ENCODE data around the gene OGDH. TPM values are rescaled to one million over a fixed set of nuclear protein-coding genes. Genes with fewer than 3 reads are reported as not detected.

OGDH gene
- total and polyA plus RNA-seq, 10 of the 15 experiments (the other 5 are each of a cell fraction or from before 2014, with no cell fraction given): 4.1 to 103 (median 48.4) TPM

- intact Hi-C loops (cut with micrococcal nuclease; ENCODE audit: unreplicated experiment) (no loop called here), in situ Hi-C loops (cut with MboI) (no loop called here)
- H3K9ac ChIP-seq (ENCODE audit: control insufficient read depth, insufficient read depth, low read length): no peak overlapping the region
- WGBS (ENCODE audit: insufficient coverage, insufficient replicate concordance, low lambda C conversion rate, missing lambda C conversion rate): 93% methylated on average over 9 of the region's 9 CpGs
- ChIA-PET RAD21 (ENCODE audit: unreplicated experiment) (no interaction called here), POLR2A (interaction anchor here (0.6 kb wide), 1 partner anchor 189 kb away, joined by 5 read pairs; no protein-coding TSS in a partner anchor), CTCF (interaction anchor here (1.2 to 2.0 kb wide), 3 partner anchors 9 to 329 kb away, joined by 4 to 6 read pairs (median 6); no protein-coding TSS in a partner anchor), SMC1A (ENCODE audit: uncharacterized antibody, unreplicated experiment) (interaction anchor here (2.1 kb wide), 1 partner anchor 37 kb away, joined by 6 read pairs; the partner anchor contains the start of gene OGDH)
- BruUV-seq (replicated peaks): no TSS peak
- 0 out of 2 replicates have a peak, but pooled peaks have one; percentile 16 for TF ChIP-seq POLR2AphosphoS5 (IDR thresholded peaks at IDR 0.05; ENCODE audit: low read length)
- no peak for TF ChIP-seq GATAD2B (conservative IDR thresholded peaks at IDR 0.05; ENCODE audit: low read depth)
- no peaks in the 10 kb centered on the region for H3K27me3 ChIP-seq (replicated peaks in 1 of 2; ENCODE audit: control insufficient read depth in 2 of 2, insufficient read depth in 2 of 2, low read length in 1 of 2)
- H2AFZ ChIP-seq (ENCODE audit: control insufficient read depth, low read depth, low read length): no peak overlapping the region
- no peak overlapping the region for H3K4me2 ChIP-seq (ENCODE audit: control insufficient read depth, insufficient read depth)
- no peak overlapping the region for H3K4me3 ChIP-seq
- peaks cover 39 to 57% of the 10 kb centered on the region in 2 experiments for H3K36me3 ChIP-seq (ENCODE audit: control insufficient read depth in 2 of 2, insufficient read depth in 2 of 2, low read length in 1 of 2)
- H3K4me1 ChIP-seq (ENCODE audit: control insufficient read depth, insufficient read depth, low read length): peaks cover 9% of the 10 kb centered on the region
- DNase-seq (ENCODE audit: low read depth, low spot score) (no peak), ATAC-seq (no peak), FAIRE-seq (no peak)
- H3K27ac ChIP-seq (ENCODE audit: control insufficient read depth, insufficient read depth): no peak overlapping the region
- H3K79me2 ChIP-seq (ENCODE audit: control insufficient read depth, insufficient read depth, low read length): peaks cover 35% of the 10 kb centered on the region
- no peaks in the 10 kb centered on the region for H3K9me3 ChIP-seq (replicated peaks; ENCODE audit: control insufficient read depth, insufficient read depth, low read length)
- no peaks in the 10 kb centered on the region; the same call in 1 of the 2 replicates for H4K20me1 ChIP-seq (ENCODE audit: control insufficient read depth, insufficient read depth)
These were observed 36.5 kb upstream of the OGDH start for GRCh38 chr7:44569959-44570358.

- POLR2A ChIA-PET: interaction anchor here (0.9 to 3.0 kb wide), 7 partner anchors 9 to 279 kb away, joined by 3 to 18 read pairs (median 5); partner anchors contain the start of gene TMED4
- Histone ChIP-seq H2AFZ (ENCODE audit: control insufficient read depth, low read depth, low read length) (no peak overlapping the region), H3K9me3 (replicated peaks; ENCODE audit: control insufficient read depth, insufficient read depth, low read length) (no peaks in the 10 kb centered on the region), H3K79me2 (ENCODE audit: control insufficient read depth, insufficient read depth, low read length) (peaks cover 35% of the 10 kb centered on the region), H3K4me1 (ENCODE audit: control insufficient read depth, insufficient read depth, low read length) (peaks cover 11% of the 10 kb centered on the region), H3K4me2 (ENCODE audit: control insufficient read depth, insufficient read depth) (peak overlapping the region; percentile 85), H3K27me3 (replicated peaks in 1 of 2; ENCODE audit: control insufficient read depth in 2 of 2, insufficient read depth in 2 of 2, low read length in 1 of 2) (no peaks in the 10 kb centered on the region), H3K9ac (ENCODE audit: control insufficient read depth, insufficient read depth, low read length) (peak overlapping the region; percentile 92), H3K4me3 (peak overlapping the region; percentile 94), H4K20me1 (ENCODE audit: control insufficient read depth, insufficient read depth) (no peaks in the 10 kb centered on the region; the same call in 1 of the 2 replicates), H3K27ac (ENCODE audit: control insufficient read depth, insufficient read depth) (peak overlapping the region; percentile 94; the same call in 1 of the 2 replicates), H3K36me3 (ENCODE audit: control insufficient read depth in 2 of 2, insufficient read depth in 2 of 2, low read length in 1 of 2) (peaks cover 25 to 41% of the 10 kb centered on the region in 2 experiments)
- in situ Hi-C loops (cut with MboI): no loop called here
- DNase-seq (ENCODE audit: low read depth, low spot score): no peak
- no peak for TF ChIP-seq YY1 (IDR thresholded peaks at IDR 0.05; ENCODE audit: low read depth, low read length)
- no peak for TF ChIP-seq POLR2AphosphoS2 (IDR thresholded peaks at IDR 0.05; ENCODE audit: low read depth, low read length)
- no peak for TF ChIP-seq NFIC (IDR thresholded peaks at IDR 0.05; ENCODE audit: low read depth, low read length)
- no peak for TF ChIP-seq KDM1A (IDR thresholded peaks at IDR 0.05; ENCODE audit: borderline replicate concordance)
- no peak for TF ChIP-seq EP300 (IDR thresholded peaks at IDR 0.05; ENCODE audit: borderline replicate concordance in 1 of 2, control insufficient read depth in 1 of 2, low read depth in 2 of 2, low read length in 2 of 2)
- no peak for TF ChIP-seq RB1 (IDR thresholded peaks at IDR 0.05; ENCODE audit: borderline replicate concordance)
- TF ChIP-seq NFXL1 (IDR thresholded peaks at IDR 0.05; ENCODE audit: borderline replicate concordance): no peak
- TF ChIP-seq STAT3 (IDR thresholded peaks at IDR 0.05; ENCODE audit: low read depth, low read length): no peak
- no peak for TF ChIP-seq PAX5 (IDR thresholded peaks at IDR 0.05; ENCODE audit: borderline replicate concordance, low read depth, low read length)
- no peak for TF ChIP-seq TAF1 (IDR thresholded peaks at IDR 0.05; ENCODE audit: borderline replicate concordance, low read depth, low read length)
- WGBS (ENCODE audit: insufficient coverage, insufficient replicate concordance, low lambda C conversion rate, missing lambda C conversion rate): 42% methylated on average over 5 of the region's 5 CpGs
- no peak for FAIRE-seq
- no TSS peak for BruUV-seq (replicated peaks)
- no peak for ATAC-seq
- RAD21 ChIA-PET (ENCODE audit: unreplicated experiment): interaction anchor here (1.2 to 1.7 kb wide), 3 partner anchors 8 to 276 kb away, joined by 5 to 9 read pairs (median 5); partner anchors contain the start of gene TMED4
- intact Hi-C loops (cut with micrococcal nuclease; ENCODE audit: unreplicated experiment): no loop called here
- SMC1A ChIA-PET (ENCODE audit: uncharacterized antibody, unreplicated experiment): interaction anchor here (1.0 to 4.1 kb wide), 3 partner anchors 8 to 309 kb away, joined by 3 to 17 read pairs (median 3); partner anchors contain the start of gene H2AZ2
- CTCF ChIA-PET: interaction anchor here (1.4 to 4.4 kb wide), 3 partner anchors 8 to 331 kb away, joined by 6 to 23 read pairs (median 6); partner anchors contain the start of gene TMED4
These were observed 33.7 kb upstream of the OGDH start for GRCh38 chr7:44572771-44573170.
